OCI-LY1 (cell line): ENCODE data around the gene SYT14.

Experiments
- CTCF ChIP-seq: fragments of 200-600 bp; sonication (generic), shearing (Covaris generic); IDR thresholded peaks from 2 replicates; pipeline ENCODE4 v1.5.1; 2017; ENCODE audit warnings: mild to moderate bottlenecking, antibody characterized with exemption, low read length, moderate library complexity, mixed read lengths
- EZH2 ChIP-seq: fragments of 200-600 bp; sonication (generic), shearing (Covaris generic); IDR thresholded peaks from 2 replicates; pipeline ENCODE4 v1.8.0; 2017; ENCODE audit warnings: borderline replicate concordance, mixed run types, mild to moderate bottlenecking, antibody characterized with exemption, low read length, moderate library complexity, mixed read lengths

GRCh38 chr1:210099921-210100320 is 161.9 kb downstream of the SYT14 start:
- no peak for TF ChIP-seq CTCF
- no peak for TF ChIP-seq EZH2
